H1 (cell line): ENCODE results near the gene CHSY1. TPM values are rescaled to one million over a fixed set of nuclear protein-coding genes. Genes with fewer than 3 reads are reported as not detected.

Experiments
- CTCF ChIA-PET: fragments of 300-600 bp; sonication (Branson Sonifier 250); formaldehyde crosslinking; loops from one replicate; lab custom pipeline; 2021; ENCODE audit not compliant: partially characterized antibody; lab: Charles Lee
- POLR2A ChIA-PET: fragments of 300-600 bp; sonication (Branson Sonifier 250); formaldehyde crosslinking; loops from one replicate; lab custom pipeline; 2021; ENCODE audit warnings: inconsistent platforms; ENCODE audit not compliant: partially characterized antibody; lab: Charles Lee
- DNase-seq, 2 experiments: peaks; one replicate each; pipeline versions ENCODE4 v3.0.0 to v3.0.0-alpha.2; 2010 to 2022; ENCODE audit warnings: low spot score in 2 of 2, low read depth in 1 of 2, mixed read lengths in 1 of 2
- FAIRE-seq: peaks from 2 replicates; lab custom pipeline; 2011; peaks lifted over from hg19 to GRCh38; lab: Jason Lieb, UNC
- H2AFZ ChIP-seq: 2 replicates; pipeline ENCODE4 v1.8.1; 2012; ENCODE audit warnings: low read length, inconsistent platforms
- H2AK5ac ChIP-seq: 2 replicates; pipeline ENCODE4 v1.6.1; 2013; ENCODE audit warnings: low read depth, low read length
- H2BK120ac ChIP-seq: replicated peaks from 2 replicates; pipeline ENCODE3; 2013; ENCODE audit warnings: low read depth, low read length, inconsistent platforms
- H2BK12ac ChIP-seq: 2 replicates; pipeline ENCODE4 v1.6.1; 2013; ENCODE audit warnings: low read depth, low read length
- H2BK15ac ChIP-seq: 2 replicates; pipeline ENCODE4 v1.6.1; 2013; ENCODE audit warnings: low read length
- H2BK20ac ChIP-seq: 2 replicates; pipeline ENCODE4 v1.6.1; 2013; ENCODE audit warnings: low read length
- H2BK5ac ChIP-seq: 2 replicates; pipeline ENCODE4 v1.6.1; 2013; ENCODE audit warnings: low read depth, low read length
- H3K14ac ChIP-seq: 2 replicates; pipeline ENCODE4 v1.6.1; 2013; ENCODE audit warnings: inconsistent platforms; ENCODE audit not compliant: insufficient read length
- H3K18ac ChIP-seq: 2 replicates; pipeline ENCODE4 v1.6.1; 2013; ENCODE audit warnings: low read length; ENCODE audit errors: extremely low read depth
- H3K23ac ChIP-seq: 2 replicates; pipeline ENCODE4 v1.6.1; 2013; ENCODE audit warnings: inconsistent platforms; ENCODE audit not compliant: insufficient read length
- H3K23me2 ChIP-seq: 2 replicates; pipeline ENCODE4 v1.6.1; 2013; ENCODE audit warnings: low read depth, low read length
- H3K27ac ChIP-seq: 2 replicates; pipeline ENCODE4 v1.6.1; 2011; ENCODE audit warnings: low read depth, low read length, inconsistent platforms
- H3K27me3 ChIP-seq, 4 experiments: replicated peaks in 1 of 4; 1 replicate in 1 of 4; 2 replicates in 3 of 4; pipeline versions ENCODE4 v1.6.1 to v1.8.1; 2011 to 2013; ENCODE audit warnings: low read length in 3 of 4, mild to moderate bottlenecking in 3 of 4, inconsistent platforms in 2 of 4, mixed read lengths in 2 of 4, moderate library complexity in 1 of 4; ENCODE audit not compliant: control insufficient read depth in 3 of 4, insufficient read depth in 3 of 4; ENCODE audit errors: extremely low read depth in 1 of 4
- H3K36me3 ChIP-seq, 4 experiments: 2 replicates each; pipeline versions ENCODE4 v1.6.1 to v1.8.1; 2011 to 2013; ENCODE audit warnings: mild to moderate bottlenecking in 4 of 4, low read length in 3 of 4, moderate library complexity in 2 of 4, control low read depth in 1 of 4, inconsistent platforms in 1 of 4; ENCODE audit not compliant: insufficient read depth in 4 of 4, control insufficient read depth in 2 of 4
- H3K4ac ChIP-seq: replicated peaks from 2 replicates; pipeline ENCODE3; 2013; ENCODE audit warnings: low read length, low read depth, mixed read lengths, inconsistent platforms; ENCODE audit not compliant: insufficient read length
- H3K4me1 ChIP-seq, 4 experiments: replicated peaks in 1 of 4; 1 replicate in 1 of 4; 2 replicates in 3 of 4; pipeline versions ENCODE4 v1.6.1 to v1.8.1; 2011 to 2013; ENCODE audit warnings: low read length in 3 of 4, inconsistent platforms in 2 of 4, mixed read lengths in 1 of 4; ENCODE audit not compliant: insufficient read depth in 4 of 4, control insufficient read depth in 3 of 4
- H3K4me2 ChIP-seq, 2 experiments: 2 replicates each; pipeline versions ENCODE4 v1.6.1 to v1.8.1; 2011 to 2013; ENCODE audit warnings: low read depth in 2 of 2, low read length in 2 of 2, control low read depth in 1 of 2, inconsistent platforms in 1 of 2, mild to moderate bottlenecking in 1 of 2; ENCODE audit not compliant: insufficient read depth in 1 of 2
- H3K4me3 ChIP-seq, 4 experiments: fragments of 200-600, 300-600 bp in 1 of 4; sonication (generic), shearing (Covaris generic), sonication (Bioruptor Twin) in 1 of 4; 2 replicates each; pipeline versions ENCODE4 v1.5.1 to v1.8.1; 2011 to 2016; ENCODE audit warnings: low read length in 4 of 4, low read depth in 3 of 4, control low read depth in 2 of 4, inconsistent platforms in 2 of 4, mild to moderate bottlenecking in 2 of 4, mixed read lengths in 1 of 4, moderate library complexity in 1 of 4; ENCODE audit not compliant: insufficient read depth in 2 of 4; ENCODE audit errors: extremely low read depth in 1 of 4
- H3K56ac ChIP-seq: replicated peaks from 2 replicates; pipeline ENCODE3; 2013; ENCODE audit warnings: low read depth, mild to moderate bottlenecking, mixed read lengths, low read length, inconsistent platforms; ENCODE audit not compliant: insufficient read length
- H3K79me1 ChIP-seq: 2 replicates; pipeline ENCODE4 v1.6.1; 2013; ENCODE audit warnings: low read depth, low read length, control low read depth
- H3K79me2 ChIP-seq, 2 experiments: 2 replicates each; pipeline versions ENCODE4 v1.6.1 to v1.8.1; 2012 to 2013; ENCODE audit warnings: low read length in 2 of 2, mild to moderate bottlenecking in 2 of 2, inconsistent platforms in 1 of 2; ENCODE audit not compliant: insufficient read depth in 2 of 2, control insufficient read depth in 1 of 2
- H3K9ac ChIP-seq, 4 experiments: replicated peaks in 1 of 4; 1 replicate in 1 of 4; 2 replicates in 3 of 4; pipeline versions ENCODE4 v1.6.1 to v1.8.1; 2011 to 2013; ENCODE audit warnings: low read depth in 3 of 4, low read length in 3 of 4, control low read depth in 2 of 4, mild to moderate bottlenecking in 2 of 4, moderate library complexity in 2 of 4, inconsistent platforms in 1 of 4; ENCODE audit errors: extremely low read depth in 1 of 4
- H3K9me3 ChIP-seq, 2 experiments: 2 replicates each; pipeline versions ENCODE4 v1.6.1 to v1.8.1; 2012 to 2013; ENCODE audit warnings: mild to moderate bottlenecking in 2 of 2, moderate library complexity in 2 of 2, control low read depth in 1 of 2, inconsistent platforms in 1 of 2, low read depth in 1 of 2, low read length in 1 of 2, mixed read lengths in 1 of 2; ENCODE audit not compliant: insufficient read depth in 2 of 2
- H4K20me1 ChIP-seq, 2 experiments: replicated peaks in 1 of 2; 2 replicates each; pipeline versions ENCODE3 to v1.8.1; 2011 to 2013; ENCODE audit warnings: inconsistent platforms in 2 of 2, low read length in 2 of 2, mild to moderate bottlenecking in 1 of 2; ENCODE audit not compliant: insufficient read depth in 2 of 2, control insufficient read depth in 1 of 2
- H4K5ac ChIP-seq: 2 replicates; pipeline ENCODE4 v1.6.1; 2013; ENCODE audit warnings: low read length, low read depth, mixed read lengths, inconsistent platforms; ENCODE audit not compliant: insufficient read length
- H4K8ac ChIP-seq: 2 replicates; pipeline ENCODE4 v1.8.0; 2013; ENCODE audit warnings: mild to moderate bottlenecking, moderate library complexity, low read length, inconsistent platforms; ENCODE audit not compliant: insufficient read depth; ENCODE audit errors: extremely low read depth
- H4K91ac ChIP-seq: replicated peaks from 2 replicates; pipeline ENCODE3; 2013; ENCODE audit warnings: low read length, mixed read lengths, inconsistent platforms; ENCODE audit not compliant: insufficient read length
- BRCA1 ChIP-seq: IDR thresholded peaks from 2 replicates; pipeline ENCODE4 v1.6.1; 2012; ENCODE audit warnings: low read depth, low read length, improper control_type of control experiment
- CEBPB ChIP-seq: IDR thresholded peaks from 2 replicates; pipeline ENCODE4 v1.6.1; 2012; ENCODE audit warnings: low read depth, low read length
- EGR1 ChIP-seq: IDR thresholded peaks from 2 replicates; pipeline ENCODE4 v1.6.1; 2011; ENCODE audit warnings: low read depth, low read length, borderline replicate concordance
- KDM1A ChIP-seq: fragments of 200-600, 300-600 bp; sonication (generic); IDR thresholded peaks from 2 replicates; pipeline ENCODE4 v1.7.1; 2016; ENCODE audit warnings: mild to moderate bottlenecking, low read length, borderline replicate concordance
- KDM4A ChIP-seq: IDR thresholded peaks from one replicate; pipeline ENCODE4 v1.7.1; 2012; ENCODE audit warnings: low read depth, mild to moderate bottlenecking, moderate library complexity, low read length, inconsistent platforms; ENCODE audit not compliant: severe bottlenecking
- KDM5A ChIP-seq: fragments of 200-600 bp; IDR thresholded peaks from 2 replicates; pipeline ENCODE4 v1.7.1; 2012; ENCODE audit warnings: mild to moderate bottlenecking, low read length, inconsistent platforms, mixed read lengths
- RBBP5 ChIP-seq: IDR thresholded peaks from 2 replicates; pipeline ENCODE4 v1.7.1; 2012; ENCODE audit warnings: low read depth, mild to moderate bottlenecking, inconsistent platforms, low read length, moderate library complexity, borderline replicate concordance
- SP4 ChIP-seq: IDR thresholded peaks from 2 replicates; pipeline ENCODE4 v1.6.1; 2012; ENCODE audit warnings: low read length, inconsistent platforms
- SUZ12 ChIP-seq: fragments of 200-600 bp; sonication (generic); IDR thresholded peaks from 2 replicates; pipeline ENCODE4 v1.6.1; 2012; ENCODE audit warnings: mild to moderate bottlenecking, inconsistent platforms, low read length, moderate library complexity, mixed read lengths
- TAF1 ChIP-seq: IDR thresholded peaks from 2 replicates; pipeline ENCODE4 v1.6.1; 2011; ENCODE audit warnings: mild to moderate bottlenecking, low read depth, low read length
- TAF7 ChIP-seq: optimal IDR thresholded peaks from 2 replicates; pipeline ENCODE3; 2011; ENCODE audit warnings: low read depth, mild to moderate bottlenecking, inconsistent platforms, low read length, moderate library complexity, borderline replicate concordance
- WGBS, 2 experiments: shearing (Covaris generic) in 1 of 2; methylation state at CpG; one replicate each; pipeline versions ENCODE4 v1.1.6 to v1.1.7; 2013 to 2015; ENCODE audit warnings: low lambda C conversion rate in 2 of 2, mixed read lengths in 2 of 2, inconsistent platforms in 1 of 2, low coverage in 1 of 2, missing lambda C conversion rate in 1 of 2; ENCODE audit not compliant: insufficient replicate concordance in 2 of 2, insufficient coverage in 1 of 2, insufficient read length in 1 of 2; ENCODE audit errors: extremely low coverage in 1 of 2, missing lambda C conversion rate in 1 of 2; 5-methylcytosine and 5-hydroxymethylcytosine counted together
- polyA plus RNA-seq, 7 experiments: library from polyadenylated mRNA; depleted of rRNA in 3 of 7; stranded (reverse) in 5 of 7; unstranded in 2 of 7; fragments of >200 nt in 5 of 7; fragments of 200-250 nt in 2 of 7; gene quantifications; 1 replicate in 5 of 7; 2 replicates in 1 of 7; 4 replicates in 1 of 7; pipeline versions ENCODE4 v1.2.1 to v1.2.3, GENCODE V29; 2011 to 2013; ENCODE audit warnings: missing spikeins in 2 of 7, mixed read lengths in 2 of 7
- total RNA-seq: library from RNA; stranded (reverse); fragmentation: NEBNext Ultra II Directional; extraction: Animal tissue kit (Norgen Biotek cat#: 25700); gene quantifications from 2 replicates; pipeline ENCODE4 v1.2.1, GENCODE V29; 2021

Gene CHSY1
- total and polyA plus RNA-seq, 2 of the 8 experiments (the other 6 are each of a cell fraction or from before 2014, with no cell fraction given), result 24.9 to 60.7 TPM

DNA sequence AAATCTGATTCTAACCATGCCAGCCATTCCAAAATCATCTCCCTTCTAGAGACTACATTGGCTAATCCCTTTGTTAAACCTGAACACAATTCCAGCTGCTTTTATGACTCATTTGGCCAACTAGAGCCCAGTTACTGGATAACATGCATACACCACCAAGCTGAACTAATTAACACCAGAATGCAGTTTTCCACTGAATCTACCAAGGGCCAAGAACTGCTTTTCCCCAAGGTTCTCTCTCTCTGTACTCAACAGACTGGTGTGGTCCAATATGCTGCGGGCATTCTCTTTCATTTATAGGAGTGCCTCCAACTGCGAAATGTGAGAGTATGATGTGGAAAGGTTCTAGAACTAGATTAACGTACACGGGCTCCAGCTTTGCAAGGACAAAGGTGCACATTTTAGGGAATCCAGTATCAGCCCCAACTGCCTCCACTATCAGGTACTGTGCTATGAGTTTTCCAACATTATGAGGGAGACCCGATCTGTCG lies 1.5 kb downstream of the CHSY1 start:
- Histone ChIP-seq H3K36me3 (peaks cover 0 to 3% (median 0%) of the 10 kb centered on the region in 4 experiments; a peak in 1 of 8 replicates), H3K4me3 (peak overlapping the region; percentile 55 to 76 (median 72)), H4K91ac (peak overlapping the region; percentile 83), H3K9me3 (no peaks in the 10 kb centered on the region), H3K9ac (peak overlapping the region; percentile 39 to 88 (median 61)), H2BK15ac (no peak overlapping the region), H3K27me3 (peaks cover 0 to 3% (median 0%) of the 10 kb centered on the region in 4 experiments; a peak in 3 of 7 replicates), H3K56ac (peak overlapping the region; percentile 40), H3K23ac (no peak overlapping the region), H3K4ac (peak overlapping the region; percentile 55), H3K27ac (no peak overlapping the region), H3K14ac (no peak overlapping the region), H2AK5ac (no peak overlapping the region), H4K8ac (peak overlapping the region; percentile 76; the same call in 1 of the 2 replicates), H3K23me2 (peaks cover 13% of the 10 kb centered on the region), H3K79me2 (peaks cover 28 to 60% of the 10 kb centered on the region in 2 experiments), H2AFZ (no peak overlapping the region), H3K4me2 (peak overlapping the region; percentile 89 to 97), H2BK12ac (no peak overlapping the region), H3K79me1 (peaks cover 5% of the 10 kb centered on the region), H4K20me1 (peaks cover 12 to 22% of the 10 kb centered on the region in 2 experiments), H2BK5ac (peak overlapping the region; percentile 26; the same call in 1 of the 2 replicates), H3K4me1 (peaks cover 4 to 11% (median 7%) of the 10 kb centered on the region in 4 experiments), H2BK20ac (no peak overlapping the region), H2BK120ac (no peak overlapping the region), H3K18ac (no peak overlapping the region), H4K5ac (peak overlapping the region; percentile 53)
- ChIA-PET POLR2A (interaction anchor here (0.7 to 5.1 kb wide), 10 partner anchors 6 to 237 kb away, joined by 3 to 18 read pairs (median 4); no protein-coding TSS in a partner anchor), CTCF (interaction anchor here (0.9 to 9.9 kb wide), 7 partner anchors 39 to 239 kb away, joined by 3 to 216 read pairs (median 3); no protein-coding TSS in a partner anchor)
- DNase-seq, result no peak
- no peak for TF ChIP-seq BRCA1
- no peak for TF ChIP-seq TAF1
- TF ChIP-seq KDM4A, result no peak
- TF ChIP-seq TAF7, result no peak
- no peak for TF ChIP-seq KDM1A
- TF ChIP-seq SP4, result no peak
- no peak for TF ChIP-seq RBBP5
- TF ChIP-seq KDM5A, result no peak
- no peak for TF ChIP-seq CEBPB
- TF ChIP-seq SUZ12, result no peak
- no peak for TF ChIP-seq EGR1
- no peak for FAIRE-seq
- 17% methylated on average over 6 of the region's 6 CpGs; no CpG with 5 or more reads in 1 of the 2 experiments for WGBS, 2 experiments
